ENCODE data around the gene C16orf46. TPM values are rescaled to one million over a fixed set of nuclear protein-coding genes. Genes with fewer than 3 reads are reported as not detected.

The C16orf46 gene
- total RNA-seq, 2 donors from 2014 or later: 0.54 TPM; not detected in 1

DNA sequence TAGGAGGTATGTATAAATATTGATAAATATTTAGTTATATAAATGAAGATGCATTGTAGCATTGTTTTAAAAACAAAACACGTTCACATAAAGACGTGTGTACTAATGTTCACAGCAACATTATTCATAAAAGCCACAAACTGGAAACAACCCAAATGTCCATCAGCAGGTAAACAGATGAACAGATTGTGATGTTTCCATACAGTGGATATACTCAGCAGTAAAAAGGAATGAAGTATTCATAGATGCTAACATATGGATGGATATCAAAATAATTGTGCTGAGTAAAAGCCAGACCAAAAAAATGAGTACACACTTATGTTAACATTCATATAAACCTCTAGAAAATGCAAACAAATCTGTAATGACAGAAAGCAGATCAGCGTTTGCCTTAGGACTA, 64.1 kb downstream of the C16orf46 start:
- no peak overlapping the region for H3K4me3 Mint-ChIP-seq
- no peaks in the 10 kb centered on the region for H3K9me3 Mint-ChIP-seq
- no peak overlapping the region for H3K27ac Mint-ChIP-seq
- no peaks in the 10 kb centered on the region for H3K27me3 Mint-ChIP-seq
- no peak for ATAC-seq (replicated peaks)
- peaks cover 90% of the 10 kb centered on the region for H3K36me3 Mint-ChIP-seq (ENCODE audit: low read depth)
- peaks cover 8% of the 10 kb centered on the region for H3K4me1 Mint-ChIP-seq

Other genes starting within 250 kb of the C16orf46 start
- 100 to 1,000 TPM in 1 of 2 donors, 10 to 100 TPM in 1; 78.8 to 138 TPM for gene CMC2, start 70.4 kb downstream of the C16orf46 start, total RNA-seq
- gene CENPN, start 70.0 kb downstream of the C16orf46 start, total RNA-seq: 10 to 100 TPM; 34.1 to 51.0 TPM
- gene ATMIN, start 41.4 kb downstream of the C16orf46 start, total RNA-seq: 10 to 100 TPM; 14.3 to 20.6 TPM
- 10 to 100 TPM; 10.1 to 25.6 TPM for gene GCSH, start 19.2 kb upstream of the C16orf46 start, total RNA-seq
- not detected for gene BCO1, start 161.5 kb upstream of the C16orf46 start, total RNA-seq
- gene GAN, start 237.7 kb upstream of the C16orf46 start, total RNA-seq: 10 to 100 TPM; 12.6 to 23.5 TPM

Data from activated T-helper 17 cell treated with anti-CD3 and anti-CD28 coated beads, Interleukin-2, amount 50 U/mL, for 72 hours (primary cell).